GM19324 (cell line): ENCODE results near the gene KRT222.

ENCODE experiments used
- ATAC-seq: cut with Tn5 transposase; IDR thresholded peaks from one replicate; pipeline ENCODE4 v1.9.1; 2021; ENCODE audit warnings: mild to moderate bottlenecking, moderate library complexity; ENCODE audit not compliant: unreplicated experiment, low FRiP score

KRT222 gene

DNA sequence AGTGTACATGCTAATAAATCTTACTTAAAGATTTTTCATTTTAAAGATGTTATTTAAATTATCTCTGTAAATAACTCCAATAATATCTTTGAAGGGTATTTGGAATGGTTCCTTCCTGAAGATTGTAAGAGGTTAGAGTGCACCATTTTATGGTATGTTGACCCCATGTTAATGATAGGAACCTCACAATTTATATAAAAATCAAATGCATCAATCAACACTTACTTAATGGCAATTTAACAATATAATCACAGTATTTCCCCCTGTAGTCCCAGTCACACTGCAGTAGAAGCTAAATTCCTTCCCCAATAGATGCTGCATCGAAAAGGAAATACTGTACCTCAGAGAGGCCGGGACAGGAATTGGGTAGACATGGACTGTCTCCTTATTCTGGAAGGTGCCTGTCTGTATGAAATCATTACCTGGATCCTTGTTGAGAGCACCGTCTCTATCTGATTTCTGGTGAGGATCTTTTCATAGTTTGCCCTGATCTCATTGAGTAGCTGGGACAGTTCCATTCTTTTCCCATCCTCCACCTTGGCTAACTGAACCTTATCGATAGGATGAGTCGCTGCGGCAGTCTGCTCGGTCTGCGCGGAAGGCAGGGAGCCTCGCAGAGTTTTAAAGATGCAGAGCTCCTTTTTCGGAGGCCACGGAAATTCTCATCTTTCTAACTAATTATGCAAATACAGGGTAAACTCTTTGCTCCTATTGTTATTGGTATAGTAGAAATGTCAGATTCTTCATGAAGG is at the start of gene KRT222:
Gene KRT222 (minus strand): TSS at position 596 of the 752 bp plus-strand sequence. CDS start 78 bp downstream, at position 518.
- ATAC-seq, result no peak

DNA sequence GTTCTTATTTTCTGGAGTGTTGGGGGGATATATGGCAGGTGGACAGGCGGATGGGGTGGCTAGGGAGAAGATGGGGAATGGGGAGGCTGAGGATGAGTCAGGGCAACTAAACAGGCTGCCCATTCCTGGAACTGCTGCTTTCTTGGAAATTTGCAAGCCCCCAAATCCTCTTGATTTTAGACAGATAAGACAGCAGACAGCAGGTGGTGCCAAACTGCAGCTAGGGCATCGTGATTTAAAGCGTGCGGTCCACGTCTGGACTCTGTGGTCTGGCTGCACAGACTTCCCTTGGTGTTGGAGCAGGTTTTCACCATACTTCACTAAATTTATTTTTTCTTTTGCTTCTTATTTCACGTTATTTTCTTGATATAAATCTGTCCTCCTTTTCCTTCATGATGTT is 49.5 kb upstream of the KRT222 start:
- ATAC-seq, result no peak

DNA sequence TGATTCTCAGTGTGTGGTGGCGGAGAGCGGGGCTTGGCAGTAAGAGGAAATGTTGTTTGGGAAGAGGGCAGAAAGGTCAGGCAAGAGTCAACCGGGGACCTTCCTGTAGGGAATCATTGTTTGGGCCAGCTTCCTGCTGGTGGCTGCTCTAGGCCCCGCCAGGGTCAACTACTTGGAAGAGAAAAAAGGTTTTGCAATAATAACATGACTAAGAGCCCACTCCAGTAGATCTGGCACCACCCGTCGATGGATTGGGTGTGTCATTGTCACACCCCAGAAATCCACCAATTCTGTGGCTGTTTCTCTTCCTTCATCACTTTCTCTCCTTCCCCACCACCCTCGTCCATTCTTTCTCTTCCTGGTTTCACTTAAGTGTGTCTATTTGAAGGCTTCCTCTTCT is 42.8 kb upstream of the KRT222 start:
- ATAC-seq, result no peak

DNA sequence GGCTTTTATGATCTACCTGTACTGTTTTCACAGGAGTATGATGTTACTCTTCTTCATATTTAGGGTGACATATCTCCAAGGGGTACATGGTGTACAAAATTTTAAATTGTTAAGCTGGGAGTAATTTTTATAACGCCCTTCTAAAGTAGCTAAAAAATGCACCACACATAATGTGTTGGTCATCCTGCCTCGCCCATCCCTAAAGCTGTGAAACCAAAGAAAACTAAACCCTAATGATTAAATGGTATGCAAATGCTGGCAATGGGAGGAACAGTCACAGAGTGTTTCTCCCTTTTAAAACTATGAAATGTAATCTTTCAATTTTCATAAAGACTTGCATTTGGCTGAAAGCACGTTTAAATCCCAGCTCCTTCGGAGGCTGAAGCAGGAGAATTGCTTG is 40.6 kb upstream of the KRT222 start:
- ATAC-seq, result no peak

DNA sequence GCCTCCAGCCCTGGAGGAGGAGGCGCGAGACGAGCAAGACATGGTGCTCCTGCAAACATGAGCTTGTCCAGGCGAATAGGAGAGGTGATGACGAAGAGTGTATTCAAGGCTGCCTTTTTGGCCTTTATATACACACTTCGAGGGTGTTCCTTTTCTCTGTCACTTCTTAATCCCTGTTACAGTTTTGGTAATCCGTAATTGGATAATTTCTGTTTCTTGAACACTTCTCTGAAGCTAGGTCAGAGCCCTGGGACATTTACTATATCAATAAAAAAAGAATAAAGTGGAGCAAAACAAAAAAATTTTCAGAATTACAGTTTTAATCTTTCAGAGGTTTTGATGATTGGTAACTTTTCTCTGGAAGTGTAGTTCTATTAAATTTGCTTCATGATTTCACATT is 38.7 kb upstream of the KRT222 start, which contains the start of gene KRT24:
Gene KRT24 (minus strand): TSS at position 101 of the 400 bp plus-strand sequence. CDS start 59 bp downstream, at position 42.
- no peak for ATAC-seq

DNA sequence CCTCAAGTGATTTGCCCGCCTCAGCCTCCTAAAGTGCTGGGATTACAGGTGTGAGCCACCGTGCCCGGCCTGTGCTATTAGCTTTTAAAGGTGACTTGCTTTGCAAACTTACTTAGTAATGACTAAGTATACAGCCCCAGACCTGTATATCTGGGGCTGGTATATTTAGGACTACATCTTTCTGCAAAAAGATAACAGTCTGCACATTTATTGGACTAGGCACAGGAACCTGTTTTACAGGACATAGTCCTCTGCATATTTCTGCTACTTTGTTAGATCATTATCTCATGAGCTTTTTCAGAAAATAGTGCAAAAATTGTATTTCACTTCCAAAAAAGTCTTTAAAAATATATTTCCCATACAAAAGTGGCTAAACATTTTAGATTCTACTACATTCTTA is 37.3 kb upstream of the KRT222 start:
- no peak for ATAC-seq

DNA sequence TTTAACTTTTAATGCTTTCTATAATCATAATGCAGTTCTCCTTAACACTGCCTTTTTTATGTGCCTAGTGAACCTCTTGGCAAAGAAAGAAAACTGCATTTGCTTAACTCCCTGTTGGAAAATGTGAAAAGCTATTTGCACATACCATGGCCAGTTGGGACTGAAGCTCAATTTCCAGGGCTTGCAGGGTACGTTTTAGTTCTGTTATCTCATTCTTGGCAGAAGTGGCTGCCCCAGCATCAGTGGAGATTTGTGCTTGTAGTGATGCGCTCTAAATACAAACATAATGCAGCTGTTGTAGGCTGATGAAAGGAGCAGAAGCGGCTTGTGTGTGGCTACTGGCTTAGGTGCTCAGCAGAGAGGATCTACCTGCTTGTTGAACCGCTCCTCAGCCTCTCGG is 34.9 kb upstream of the KRT222 start:
- no peak for ATAC-seq

DNA sequence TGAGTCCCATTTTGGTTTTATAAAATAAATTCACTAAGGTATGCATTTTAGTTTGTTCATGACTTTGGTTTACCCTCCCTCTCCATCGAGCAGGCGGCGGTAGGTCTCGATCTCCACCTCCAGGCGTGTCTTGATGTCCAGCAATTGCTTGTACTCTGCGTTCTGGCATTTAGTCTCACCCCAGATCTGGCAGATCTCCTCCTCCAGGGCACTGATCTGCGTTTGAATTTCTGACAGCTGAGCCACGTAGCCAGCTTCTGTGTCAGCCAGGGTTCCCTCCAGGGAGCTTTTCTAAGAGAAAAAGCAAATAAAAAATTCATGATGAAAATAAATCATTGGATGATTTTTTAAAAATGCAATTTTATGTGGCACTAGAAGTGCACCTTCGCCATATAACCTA is 34.4 kb upstream of the KRT222 start:
- ATAC-seq, result no peak

DNA sequence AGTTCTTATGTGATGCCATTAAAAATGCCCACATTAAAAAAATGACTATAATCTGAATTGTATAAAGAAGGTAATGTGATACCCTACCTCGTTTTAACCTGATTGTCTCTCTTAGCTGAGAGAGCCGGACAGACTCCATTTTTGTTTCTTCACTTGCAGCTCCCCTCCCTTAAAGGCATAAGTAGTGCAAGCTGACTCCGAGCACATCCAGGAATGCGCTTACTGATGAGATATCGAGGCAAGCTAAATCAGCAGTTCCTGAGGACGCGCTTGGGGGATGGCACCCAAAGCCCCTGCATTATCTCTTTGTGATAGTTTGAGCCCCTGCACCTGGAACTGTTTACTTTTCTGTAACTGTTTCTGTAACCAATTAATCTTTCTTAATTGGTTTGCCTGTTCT is 32.3 kb upstream of the KRT222 start:
- no peak for ATAC-seq

DNA sequence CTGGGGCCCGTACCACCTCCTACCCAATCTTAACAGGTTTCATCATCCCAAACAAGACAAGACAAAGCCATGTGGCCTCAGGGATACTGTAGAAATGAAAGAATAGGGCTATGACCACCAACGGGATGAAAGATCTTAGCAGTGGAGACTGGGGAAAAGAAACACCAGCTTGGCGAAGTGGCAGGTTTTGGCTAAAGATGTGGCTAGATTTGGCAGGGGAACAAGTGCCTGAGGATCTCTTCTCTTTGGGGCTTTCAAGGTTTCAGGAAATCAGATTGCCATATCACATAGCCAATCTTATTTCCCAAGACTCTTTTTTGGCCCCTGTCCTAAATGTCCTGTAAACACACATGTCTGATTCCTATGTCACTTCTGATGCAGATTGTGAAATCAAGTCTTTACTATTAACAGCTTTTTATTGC is 31.7 kb upstream of the KRT222 start:
- no peak for ATAC-seq

DNA sequence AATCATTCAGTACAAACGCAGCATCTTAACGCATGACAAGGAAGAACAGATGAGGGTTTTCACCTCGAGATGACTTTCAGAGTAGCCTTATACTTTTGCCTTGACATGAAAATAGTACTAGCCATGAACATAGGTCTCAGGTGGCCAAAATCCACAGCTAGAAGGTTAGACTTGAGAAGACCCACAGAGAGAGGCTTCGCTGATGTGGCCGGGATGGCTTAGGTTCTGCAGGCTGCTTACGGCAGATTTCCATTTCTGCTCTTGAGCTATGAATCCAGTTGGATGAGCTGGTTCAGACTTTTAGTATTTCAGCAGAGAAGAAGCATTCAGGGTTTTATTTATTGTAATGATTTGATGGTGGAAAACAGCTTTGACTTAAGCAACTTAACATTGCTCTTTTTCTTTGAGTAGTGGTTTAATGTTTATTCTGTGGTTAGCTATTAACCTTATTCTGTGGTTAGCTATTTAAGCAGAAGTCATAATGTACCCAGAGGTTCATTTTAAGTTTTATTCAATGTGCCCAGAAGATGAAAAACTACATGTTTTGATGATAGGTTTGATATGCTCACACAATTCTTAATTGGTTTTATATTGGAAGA is 31.0 kb upstream of the KRT222 start:
- ATAC-seq, result no peak

DNA sequence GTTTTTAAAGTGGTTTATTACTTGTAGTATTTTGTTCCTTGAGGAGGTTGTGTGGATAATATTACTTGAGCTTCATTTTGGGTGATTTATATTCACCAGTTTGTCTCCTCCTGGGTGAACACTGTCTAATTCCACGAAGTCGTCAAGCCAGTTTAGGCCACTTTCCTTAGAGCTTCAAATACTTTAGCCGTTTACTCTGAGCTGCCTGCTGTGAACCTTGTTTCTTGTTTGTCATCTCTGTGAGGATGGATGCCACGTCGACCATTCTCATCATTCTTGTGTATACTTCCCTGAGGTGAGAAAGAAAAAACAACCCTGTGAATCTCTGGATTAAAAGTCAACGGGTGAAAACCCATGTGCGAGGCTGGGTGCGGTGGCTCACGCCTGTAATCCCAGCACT is 29.6 kb upstream of the KRT222 start:
- ATAC-seq, result no peak

DNA sequence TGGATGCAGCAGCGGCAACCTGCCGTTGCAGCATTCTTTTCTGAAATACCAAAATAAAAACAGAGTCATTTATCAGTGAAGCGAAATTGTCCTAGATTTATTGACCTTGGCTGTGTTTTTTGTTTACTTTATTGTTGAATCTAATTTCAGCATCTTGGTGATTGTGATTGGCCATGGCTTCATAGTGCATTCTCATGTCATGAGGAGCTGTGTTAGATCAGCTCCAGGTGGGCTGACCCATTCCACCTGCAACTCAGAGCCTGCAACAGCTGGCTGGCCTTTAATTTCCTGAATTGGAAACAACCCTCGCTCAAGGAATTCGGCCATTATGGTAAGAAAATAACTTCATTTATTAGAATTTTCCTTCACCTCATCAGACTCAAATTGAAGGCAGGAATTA is 22.1 kb upstream of the KRT222 start:
- no peak for ATAC-seq

DNA sequence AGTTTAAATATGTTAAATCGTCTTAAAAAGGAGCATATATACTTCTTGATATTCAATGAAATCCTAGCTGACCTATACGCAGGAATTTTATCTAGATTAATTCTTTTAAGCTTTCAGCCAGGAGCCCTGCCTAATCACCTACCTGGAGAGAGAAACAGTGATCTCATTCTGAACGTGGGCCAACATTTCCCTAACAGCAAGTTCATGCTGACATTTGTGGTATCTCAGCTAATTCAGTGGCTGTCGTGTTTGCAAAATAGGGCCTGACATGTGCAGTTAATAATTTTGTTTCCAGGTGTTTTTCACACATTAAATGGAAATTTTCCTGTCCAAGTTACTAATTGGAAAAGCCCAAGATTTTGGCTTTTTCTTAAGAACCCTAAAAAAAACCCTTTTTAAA is 21.2 kb upstream of the KRT222 start:
- no peak for ATAC-seq

DNA sequence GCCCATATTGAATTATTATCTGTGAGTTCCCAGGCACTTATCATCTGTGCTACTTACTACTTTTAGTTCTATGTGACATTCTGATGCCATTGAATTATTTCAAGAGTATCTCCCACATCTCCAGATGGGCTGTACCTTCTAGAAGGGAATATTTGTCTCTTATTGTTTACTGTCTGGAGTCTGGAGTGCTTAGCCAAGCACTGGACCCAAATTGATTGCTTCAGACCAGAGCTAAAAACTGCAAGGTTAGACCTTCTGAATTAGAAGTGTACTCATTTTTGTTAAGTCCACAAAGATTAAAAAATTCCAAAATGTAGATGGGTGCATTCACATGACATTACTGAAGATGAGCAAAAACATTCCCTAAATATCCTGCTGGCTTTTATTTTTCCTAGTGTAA is 16.0 kb upstream of the KRT222 start:
- no peak for ATAC-seq

DNA sequence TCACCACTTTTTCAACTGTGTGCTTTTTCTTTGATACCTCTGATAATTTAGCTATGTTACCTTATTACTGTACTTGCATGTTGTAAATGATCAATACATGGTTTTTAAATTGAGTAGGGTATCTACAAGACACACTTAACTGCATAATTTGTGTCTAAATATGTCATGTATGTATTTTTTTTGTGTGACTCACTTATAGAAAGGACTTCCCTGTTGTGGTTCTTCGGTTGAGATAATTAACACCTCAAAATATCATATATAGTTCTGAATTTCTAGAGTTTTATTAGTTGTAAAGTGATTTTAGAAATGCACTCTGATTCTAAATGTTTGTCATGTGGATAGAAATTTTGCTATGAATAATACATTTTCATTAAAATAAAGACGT is 14.5 kb upstream of the KRT222 start:
- no peak for ATAC-seq

DNA sequence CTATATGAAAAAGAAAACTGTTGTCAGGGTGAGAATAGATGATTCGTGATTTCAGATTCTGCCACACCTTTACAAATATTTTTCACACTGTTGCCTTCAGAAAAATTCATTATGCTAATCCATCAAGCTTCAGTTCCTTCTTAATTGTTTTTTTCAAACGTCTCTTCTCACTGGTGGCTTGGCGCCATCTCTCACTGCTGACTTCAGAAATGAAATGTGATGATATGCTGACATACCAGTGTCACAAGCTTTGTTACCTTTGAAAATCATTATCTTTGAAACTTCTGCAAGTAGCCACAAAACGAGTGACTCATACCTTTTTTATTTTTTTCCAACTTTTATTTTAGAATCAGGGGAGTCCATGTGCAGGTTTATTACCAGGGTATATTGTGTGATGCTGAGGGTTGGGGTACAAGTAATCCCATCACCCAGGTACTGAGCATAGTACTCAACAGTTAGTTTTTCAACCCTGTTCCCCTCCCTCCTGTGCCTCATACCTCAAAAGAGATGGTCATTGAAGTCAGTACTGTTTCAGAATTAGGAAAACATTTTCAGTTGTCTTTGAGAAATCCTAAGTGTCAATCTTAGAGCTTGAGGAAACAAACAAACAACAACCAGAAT is 14.0 kb upstream of the KRT222 start:
- ATAC-seq, result no peak

DNA sequence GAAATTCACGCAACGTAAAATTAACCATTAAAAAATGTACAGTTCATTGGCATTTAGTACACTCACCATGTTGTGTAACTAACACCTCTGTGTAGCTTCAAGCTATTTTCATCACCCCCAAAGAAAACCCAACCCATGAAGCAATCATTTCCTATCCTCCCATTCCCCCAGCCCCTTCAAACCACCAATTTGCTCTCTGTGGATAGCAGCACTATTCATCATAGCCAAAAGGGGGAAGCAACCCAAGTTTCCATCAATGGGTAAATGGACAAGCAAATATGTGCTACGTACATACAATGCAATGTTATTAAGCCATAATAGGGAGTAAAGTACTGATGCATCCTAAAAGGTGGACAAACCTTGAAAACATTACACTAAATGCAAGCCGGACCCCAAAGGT is 10.9 kb upstream of the KRT222 start:
- ATAC-seq, result no peak

DNA sequence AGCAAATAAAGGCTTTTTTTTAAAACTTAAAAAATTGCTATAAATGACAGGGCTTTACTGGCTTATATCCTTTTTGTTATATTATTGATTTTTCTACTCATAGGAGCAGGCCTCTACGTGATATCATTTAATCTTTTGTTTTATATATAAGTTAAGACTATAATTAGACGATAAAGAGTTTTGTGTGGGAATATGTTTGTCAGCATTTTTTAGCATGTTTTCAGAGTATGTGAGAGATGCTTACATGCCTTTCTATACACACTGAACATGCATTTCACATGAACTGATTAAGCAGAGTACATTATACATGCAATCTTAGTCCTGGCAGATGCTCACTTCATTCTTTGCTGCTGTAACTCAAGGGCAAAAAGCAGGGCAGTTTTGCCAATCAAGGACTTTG is 7.7 kb upstream of the KRT222 start:
- ATAC-seq, result no peak

DNA sequence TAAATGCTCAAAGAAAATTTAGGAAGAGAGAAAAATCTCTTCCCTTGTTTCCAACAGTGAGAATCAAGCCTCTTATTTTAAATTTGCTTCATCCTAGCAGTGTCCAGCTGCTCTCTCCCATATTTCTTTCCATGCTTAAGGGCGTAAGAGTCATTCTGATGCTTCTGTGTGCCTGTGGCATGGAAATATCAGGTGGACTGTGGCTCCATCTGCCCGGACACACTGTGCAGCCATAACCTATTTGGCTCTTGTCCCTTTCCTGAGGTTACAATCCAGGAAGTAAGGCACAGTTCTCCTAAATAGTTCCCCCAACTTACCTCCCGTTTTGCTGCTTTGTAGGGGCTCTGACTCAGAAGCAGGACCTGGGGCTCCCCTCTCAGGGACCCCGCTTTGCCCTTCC is 6.3 kb upstream of the KRT222 start:
- no peak for ATAC-seq

DNA sequence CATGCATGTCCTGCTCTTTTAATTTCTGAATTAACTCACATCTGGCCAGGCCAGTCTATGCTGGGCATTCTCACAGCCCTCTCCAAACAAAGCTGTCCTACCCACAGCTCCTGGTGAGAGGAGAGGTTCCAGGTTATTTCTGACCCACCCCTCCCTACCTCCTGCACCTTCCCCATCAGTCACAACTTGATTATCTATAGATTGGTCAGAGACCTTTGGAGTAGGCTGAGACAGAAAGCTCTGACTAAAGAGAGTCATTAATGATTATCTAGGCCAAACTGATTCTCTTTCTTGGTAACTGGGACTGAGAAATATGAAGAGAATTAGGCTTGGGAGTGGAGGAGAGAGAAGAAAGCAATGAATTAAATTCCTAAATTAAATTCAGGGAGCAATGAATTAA is 1.4 kb upstream of the KRT222 start:
- ATAC-seq, result no peak

DNA sequence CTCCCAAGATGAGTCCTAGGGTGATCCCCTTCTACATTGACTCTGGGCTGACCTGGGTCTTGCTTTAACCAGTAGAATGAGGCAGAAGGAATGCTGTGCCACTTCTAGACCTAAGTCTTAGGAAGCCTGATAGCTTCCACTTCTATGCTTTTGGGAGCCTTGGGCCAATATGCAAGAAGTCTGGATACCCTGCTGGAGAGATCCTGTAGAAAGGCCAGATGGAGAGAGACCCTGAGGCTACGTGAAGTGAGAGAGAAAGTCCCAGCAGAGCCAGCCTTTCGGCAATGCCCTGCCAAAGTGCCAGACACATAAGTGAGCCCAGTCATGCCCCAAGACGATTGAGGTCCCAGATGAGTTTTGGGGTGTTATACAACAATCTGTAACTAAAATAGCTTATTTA is 1.7 kb downstream of the KRT222 start:
- no peak for ATAC-seq
